Measurements from ENCODE around the gene PHACTR3. TPM values are rescaled to one million over a fixed set of nuclear protein-coding genes. Genes with fewer than 3 reads are reported as not detected.

The PHACTR3 gene
- polyA plus RNA-seq, 2 of the 4 experiments (the other 2 are of a cell fraction), result not detected

DNA sequence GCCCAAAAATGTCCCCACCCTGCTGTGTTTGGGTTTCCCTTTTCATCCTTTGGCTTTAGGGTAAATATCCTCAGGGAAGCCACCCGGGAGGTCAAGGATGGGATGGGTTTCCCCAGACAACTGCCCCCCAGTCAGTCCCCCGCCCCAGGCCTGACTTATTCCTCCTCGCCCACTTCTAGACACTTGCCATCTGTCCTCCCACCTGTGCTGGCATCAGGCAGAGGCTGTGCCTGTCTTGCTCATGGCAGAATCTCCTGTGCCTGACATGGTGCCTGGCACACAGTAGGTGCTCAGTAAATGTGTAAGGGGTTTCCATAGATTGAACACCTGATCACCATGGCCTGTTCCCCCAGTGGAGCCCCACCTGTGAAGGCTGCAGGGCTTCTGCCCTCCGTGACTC lies 141.8 kb downstream of the PHACTR3 start:
- 48% methylated on average over 4 of the region's 4 CpGs for WGBS (ENCODE audit: missing lambda C conversion rate)
- ATAC-seq, result no peak

DNA sequence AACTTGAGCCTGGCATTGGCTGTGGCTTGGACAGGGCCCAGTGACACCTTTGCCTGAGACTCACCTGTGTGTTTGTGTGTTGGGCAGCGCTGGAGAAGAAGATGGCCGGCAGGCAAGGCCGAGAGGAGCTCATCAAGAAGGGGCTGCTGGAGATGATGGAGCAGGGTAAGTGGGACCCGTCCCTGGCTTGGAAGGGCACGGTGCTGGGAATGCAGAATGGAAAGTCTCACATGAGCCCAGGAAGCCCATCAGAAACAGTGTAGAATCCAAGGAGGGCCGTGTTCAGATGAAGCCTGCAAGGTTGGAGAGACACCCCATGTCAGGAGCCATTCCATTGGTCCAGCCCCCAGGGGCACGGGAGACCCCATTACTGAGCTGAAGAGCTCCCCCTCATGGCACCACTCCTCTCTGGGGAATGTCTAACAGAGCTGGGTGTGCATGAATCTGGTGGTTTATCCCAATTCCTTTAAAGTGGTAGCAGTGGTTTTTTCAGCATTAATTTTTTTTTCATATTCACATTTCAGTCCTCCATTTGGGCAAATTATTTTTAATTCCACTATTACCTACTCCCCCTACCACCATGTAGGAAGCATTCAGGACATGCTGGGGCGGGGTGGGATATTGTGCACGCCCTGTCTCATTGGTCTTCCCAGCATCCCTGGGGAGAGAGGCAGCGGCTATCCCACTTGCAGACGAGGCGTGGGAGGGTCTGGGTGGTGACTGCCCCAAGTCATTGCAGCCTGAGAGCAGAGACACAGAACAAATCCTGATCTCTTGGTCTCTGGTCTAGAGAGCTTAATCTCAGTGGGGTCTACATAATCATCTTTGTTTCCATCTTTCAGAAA lies 143.6 kb downstream of the PHACTR3 start:
- FAIRE-seq (no peak), DNase-seq (ENCODE audit: low read depth in 1 of 2, low spot score in 1 of 2) (no peak), ATAC-seq (no peak)
- CTCF ChIA-PET, result interaction anchor here (0.7 to 10.5 kb wide), 6 partner anchors 9 to 177 kb away, joined by 3 to 118 read pairs (median 4); no protein-coding TSS in a partner anchor
- no peak for TF ChIP-seq HOXB5 (CRISPR knock-in tag; IDR thresholded peaks at IDR 0.05)
- WGBS (ENCODE audit: missing lambda C conversion rate), result 31% methylated on average over 12 of the region's 12 CpGs
- Histone ChIP-seq H3K27ac (no peak overlapping the region), H3K4me2 (no peak overlapping the region), H3K4me1 (no peaks in the 10 kb centered on the region), H3K4me3 (no peak overlapping the region), H3K9me3 (no peaks in the 10 kb centered on the region)
- POLR2A ChIA-PET, result no interaction called here

More for the DNA sequence above, 141.8 kb downstream of the PHACTR3 start:
- no peak for TF ChIP-seq ZSCAN20 (CRISPR knock-in tag; IDR thresholded peaks at IDR 0.05)
- TF ChIP-seq EP300 (IDR thresholded peaks at IDR 0.05), result no peak
- no peak for TF ChIP-seq HEYL (CRISPR knock-in tag; IDR thresholded peaks at IDR 0.05)
- no peak for TF ChIP-seq MAZ (IDR thresholded peaks at IDR 0.05; ENCODE audit: borderline replicate concordance, low read depth, low read length)
- no peak for TF ChIP-seq CBX8 (IDR thresholded peaks at IDR 0.05)
- no peak for TF ChIP-seq NPAS2 (CRISPR knock-in tag; IDR thresholded peaks at IDR 0.05; ENCODE audit: borderline replicate concordance)
- Histone ChIP-seq H3K27ac (no peak overlapping the region), H3K9me3 (no peaks in the 10 kb centered on the region), H3K4me2 (no peak overlapping the region), H3K4me1 (no peaks in the 10 kb centered on the region), H3K4me3 (no peak overlapping the region)
- CTCF ChIA-PET, result interaction anchor here (10.5 kb wide), 1 partner anchor 147 kb away, joined by 118 read pairs; no protein-coding TSS in a partner anchor
- DNase-seq (ENCODE audit: low read depth in 1 of 2, low spot score in 1 of 2) (no peak), FAIRE-seq (no peak)
- POLR2A ChIA-PET, result no interaction called here

DNA sequence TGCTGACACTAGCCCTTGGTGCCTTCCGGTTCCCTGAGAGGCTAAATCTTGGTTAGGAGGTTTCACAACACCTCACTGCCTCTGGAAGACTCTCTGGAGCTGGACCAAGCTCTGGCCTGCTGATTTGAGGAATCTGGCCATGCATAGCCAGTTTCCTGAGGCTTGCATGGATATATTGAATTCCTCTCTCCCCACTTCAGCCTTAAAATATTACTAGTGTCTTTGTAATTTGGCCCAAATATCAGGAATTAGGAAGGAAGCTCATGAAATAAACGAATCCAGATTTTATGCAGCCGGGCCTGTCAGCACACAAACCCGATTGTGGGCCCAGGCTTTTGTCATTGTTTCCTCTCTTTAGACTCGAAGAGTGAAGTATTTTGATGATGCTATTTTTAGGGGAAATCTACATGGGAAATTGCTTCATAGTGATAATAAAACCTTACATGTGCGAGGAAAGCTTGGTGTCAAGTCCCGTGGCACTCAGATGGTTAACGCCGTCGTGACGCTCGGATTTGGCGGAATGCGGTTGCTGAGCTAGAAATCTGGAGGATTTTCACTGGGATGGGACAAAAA lies 144.4 kb downstream of the PHACTR3 start:
- ChIA-PET CTCF (interaction anchor here (1.3 to 10.5 kb wide), 6 partner anchors 28 to 178 kb away, joined by 3 to 118 read pairs (median 3); no protein-coding TSS in a partner anchor), POLR2A (no interaction called here)
- ATAC-seq (no peak), FAIRE-seq (no peak), DNase-seq (ENCODE audit: low read depth in 1 of 2, low spot score in 1 of 2) (no peak)
- H3K9me3 ChIP-seq, result no peaks in the 10 kb centered on the region
- no peak overlapping the region for H3K4me3 ChIP-seq
- no peak for TF ChIP-seq POLR2A (IDR thresholded peaks at IDR 0.05; ENCODE audit: low read length)
- TF ChIP-seq, protein P1, sequence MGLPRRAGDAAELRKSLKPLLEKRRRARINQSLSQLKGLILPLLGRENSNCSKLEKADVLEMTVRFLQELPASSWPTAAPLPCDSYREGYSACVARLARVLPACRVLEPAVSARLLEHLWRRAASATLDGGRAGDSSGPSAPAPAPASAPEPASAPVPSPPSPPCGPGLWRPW (IDR thresholded peaks at IDR 0.05), result no peak
- TF ChIP-seq, protein P2, sequence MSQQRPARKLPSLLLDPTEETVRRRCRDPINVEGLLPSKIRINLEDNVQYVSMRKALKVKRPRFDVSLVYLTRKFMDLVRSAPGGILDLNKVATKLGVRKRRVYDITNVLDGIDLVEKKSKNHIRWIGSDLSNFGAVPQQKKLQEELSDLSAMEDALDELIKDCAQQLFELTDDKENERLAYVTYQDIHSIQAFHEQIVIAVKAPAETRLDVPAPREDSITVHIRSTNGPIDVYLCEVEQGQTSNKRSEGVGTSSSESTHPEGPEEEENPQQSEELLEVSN (IDR thresholded peaks at IDR 0.05; ENCODE audit: borderline replicate concordance, low read depth), result no peak
- no peaks in the 10 kb centered on the region for H3K4me1 ChIP-seq
- WGBS (ENCODE audit: missing lambda C conversion rate), result 62% methylated on average over 14 of the region's 14 CpGs
- no peak overlapping the region for H3K4me2 ChIP-seq
- H3K27ac ChIP-seq, result no peak overlapping the region

DNA sequence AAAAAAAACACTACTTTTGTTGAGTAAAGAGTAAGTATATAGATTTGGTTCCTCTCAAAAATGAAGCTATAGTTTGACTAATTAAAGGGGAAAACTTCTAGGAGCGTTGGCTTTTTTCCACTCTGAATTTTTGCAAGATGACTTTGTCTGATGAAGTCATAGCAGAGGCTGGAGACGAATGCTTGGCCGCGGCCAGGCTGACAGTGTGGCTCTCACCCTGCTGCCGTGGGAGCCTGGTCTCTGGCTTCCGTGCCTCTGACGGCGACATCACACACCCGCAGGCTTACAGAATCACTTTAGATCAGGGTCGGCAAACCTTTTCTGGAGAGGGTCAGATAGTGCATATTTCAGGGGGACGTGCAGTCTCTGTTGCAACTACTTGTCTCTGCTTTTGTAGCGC lies 145.0 kb downstream of the PHACTR3 start:
- no peak overlapping the region for H3K4me3 ChIP-seq
- 62% methylated on average over 12 of the region's 12 CpGs for WGBS (ENCODE audit: missing lambda C conversion rate)
- ChIA-PET POLR2A (no interaction called here), CTCF (interaction anchor here (0.9 to 10.5 kb wide), 8 partner anchors 9 to 189 kb away, joined by 3 to 118 read pairs (median 3); no protein-coding TSS in a partner anchor)
- FAIRE-seq (no peak), DNase-seq (ENCODE audit: low read depth in 1 of 2, low spot score in 1 of 2) (no peak), ATAC-seq (no peak)
- no peak overlapping the region for H3K27ac ChIP-seq
- H3K9me3 ChIP-seq, result no peaks in the 10 kb centered on the region
- H3K4me2 ChIP-seq, result no peak overlapping the region
- no peaks in the 10 kb centered on the region for H3K4me1 ChIP-seq
- no peak for TF ChIP-seq ZSCAN20 (CRISPR knock-in tag; IDR thresholded peaks at IDR 0.05)
- no peak for TF ChIP-seq HDAC2 (IDR thresholded peaks at IDR 0.05)
- TF ChIP-seq RNF2 (IDR thresholded peaks at IDR 0.05; ENCODE audit: borderline replicate concordance, low read depth), result no peak
- no peak for TF ChIP-seq CBX2 (IDR thresholded peaks at IDR 0.05; ENCODE audit: borderline replicate concordance, low read depth)
- no peak for TF ChIP-seq CHD4 (IDR thresholded peaks at IDR 0.05; ENCODE audit: borderline replicate concordance)
- TF ChIP-seq NPAS2 (CRISPR knock-in tag; IDR thresholded peaks at IDR 0.05; ENCODE audit: borderline replicate concordance), result no peak
- no peak for TF ChIP-seq CEBPB (IDR thresholded peaks at IDR 0.05)
- TF ChIP-seq, protein P1 (IDR thresholded peaks at IDR 0.05), result no peak
- TF ChIP-seq KDM1A (IDR thresholded peaks at IDR 0.05; ENCODE audit: low read depth), result no peak
- no peak for TF ChIP-seq SMC3 (IDR thresholded peaks at IDR 0.05)
- TF ChIP-seq, protein P3, sequence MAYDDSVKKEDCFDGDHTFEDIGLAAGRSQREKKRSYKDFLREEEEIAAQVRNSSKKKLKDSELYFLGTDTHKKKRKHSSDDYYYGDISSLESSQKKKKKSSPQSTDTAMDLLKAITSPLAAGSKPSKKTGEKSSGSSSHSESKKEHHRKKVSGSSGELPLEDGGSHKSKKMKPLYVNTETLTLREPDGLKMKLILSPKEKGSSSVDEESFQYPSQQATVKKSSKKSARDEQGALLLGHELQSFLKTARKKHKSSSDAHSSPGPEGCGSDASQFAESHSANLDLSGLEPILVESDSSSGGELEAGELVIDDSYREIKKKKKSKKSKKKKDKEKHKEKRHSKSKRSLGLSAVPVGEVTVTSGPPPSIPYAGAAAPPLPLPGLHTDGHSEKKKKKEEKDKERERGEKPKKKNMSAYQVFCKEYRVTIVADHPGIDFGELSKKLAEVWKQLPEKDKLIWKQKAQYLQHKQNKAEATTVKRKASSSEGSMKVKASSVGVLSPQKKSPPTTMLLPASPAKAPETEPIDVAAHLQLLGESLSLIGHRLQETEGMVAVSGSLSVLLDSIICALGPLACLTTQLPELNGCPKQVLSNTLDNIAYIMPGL (CRISPR knock-in tag; IDR thresholded peaks at IDR 0.05; ENCODE audit: borderline replicate concordance), result no peak
- TF ChIP-seq PHF8 (IDR thresholded peaks at IDR 0.05; ENCODE audit: borderline replicate concordance, low read depth), result no peak
- TF ChIP-seq POLR2AphosphoS2 (conservative IDR thresholded peaks at IDR 0.05; ENCODE audit: low read length), result no peak
- TF ChIP-seq NR3C1 (IDR thresholded peaks at IDR 0.05), result no peak
- no peak for TF ChIP-seq JUN (IDR thresholded peaks at IDR 0.05)

All from A549 (cell line).